NCI-H146 treated with DMSO at 0.1 percent for 48 hours (cell line): ENCODE measurements around the gene POFUT1.
"Not testable (repeated sequence)": the region's sequence is repeated elsewhere in the genome, so short reads cannot be mapped to it uniquely, and the experiment has no call there.

Experiments used
- DNase-seq: peaks from one replicate; lab custom pipeline; 2025; ENCODE audit not compliant: unreplicated experiment; lab: John Stamatoyannopoulos, UW

Gene POFUT1

GRCh38 chr20:32271620-32272019, 63.9 kb downstream of the POFUT1 start:
- no peak for DNase-seq

- DNase-seq: no peak
These were observed 66.7 kb downstream of the POFUT1 start for GRCh38 chr20:32274359-32274758.

- not testable (repeated sequence) for DNase-seq
These were observed 67.5 kb downstream of the POFUT1 start for GRCh38 chr20:32275163-32275562.

GRCh38 chr20:32277361-32278198, 69.9 kb downstream of the POFUT1 start, which contains the start of gene KIF3B:
Gene KIF3B, plus strand, starts transcription at chr20:32277651. Its CDS starts 32,127 bp downstream, at chr20:32309778.
- DNase-seq: peak; percentile 99

GRCh38 chr20:32278199-32278643, 70.5 kb downstream of the POFUT1 start:
- no peak for DNase-seq

- DNase-seq: no peak
These were observed 74.0 kb downstream of the POFUT1 start for GRCh38 chr20:32281711-32282110.

- peak; percentile 78 for DNase-seq
These were observed 74.8 kb downstream of the POFUT1 start for GRCh38 chr20:32282461-32282860.

- DNase-seq: no peak
These were observed 77.5 kb downstream of the POFUT1 start for GRCh38 chr20:32285082-32285620.

- no peak for DNase-seq
These were observed 78.1 kb downstream of the POFUT1 start for GRCh38 chr20:32285621-32286371.

GRCh38 chr20:32287231-32287638, 79.6 kb downstream of the POFUT1 start:
- DNase-seq: no peak
